Upper lobe of right lung (tissue), 1 donor: ENCODE results near the gene SNRPB. TPM values are rescaled to one million over a fixed set of nuclear protein-coding genes. Genes with fewer than 3 reads are reported as not detected.
"Not testable (repeated sequence)": the region's sequence is repeated elsewhere in the genome, so short reads cannot be mapped to it uniquely, and the experiment has no call there.

ENCODE experiments used
- ATAC-seq: fragments of 200-7000 bp; cut with Tn5 transposase; one replicate; pipeline ENCODE4 v1.9.1; 2020; ENCODE audit warnings: mild to moderate bottlenecking, moderate library complexity
- DNase-seq: peaks from one replicate; pipeline ENCODE4 v3.0.0-alpha.2; 2020
- H3K27ac ChIP-seq: fragments of 200-600 bp; one replicate; pipeline ENCODE4 v1.8.0; 2022
- H3K27me3 ChIP-seq: fragments of 200-600 bp; one replicate; pipeline ENCODE4 v1.8.0; 2022; ENCODE audit warnings: mild to moderate bottlenecking
- H3K36me3 ChIP-seq: fragments of 200-600 bp; one replicate; pipeline ENCODE4 v1.8.0; 2022
- H3K4me1 ChIP-seq: fragments of 200-600 bp; one replicate; pipeline ENCODE4 v1.8.0; 2022
- H3K4me3 ChIP-seq: fragments of 200-600 bp; one replicate; pipeline ENCODE4 v1.8.0; 2022; ENCODE audit warnings: mild to moderate bottlenecking
- H3K9me3 ChIP-seq: fragments of 200-600 bp; one replicate; pipeline ENCODE4 v1.8.0; 2022
- intact Hi-C: fragments of 100-400 bp; cut with DNase I; formaldehyde crosslinking; loops from one replicate; pipeline ENCODE4 v1.11.0; 2022
- total RNA-seq: library from RNA; stranded (reverse); fragmentation: NEBNext Ultra II Directional; extraction: Animal tissue kit (Norgen Biotek cat#: 25700); gene quantifications from one replicate; pipeline ENCODE4 v1.2.1, GENCODE V29; 2021
- TF ChIP-seq, protein P1 (sequence below): fragments of 200-600 bp; IDR thresholded peaks from one replicate; pipeline ENCODE4 v1.8.0; 2022; ENCODE audit warnings: antibody characterized with exemption
- donor health status: DM: no; HTN: yes; CAD: no; lungs with severe emphysema.

Gene SNRPB
- total RNA-seq, 1 donor from 2014 or later = 83.7 TPM

DNA sequence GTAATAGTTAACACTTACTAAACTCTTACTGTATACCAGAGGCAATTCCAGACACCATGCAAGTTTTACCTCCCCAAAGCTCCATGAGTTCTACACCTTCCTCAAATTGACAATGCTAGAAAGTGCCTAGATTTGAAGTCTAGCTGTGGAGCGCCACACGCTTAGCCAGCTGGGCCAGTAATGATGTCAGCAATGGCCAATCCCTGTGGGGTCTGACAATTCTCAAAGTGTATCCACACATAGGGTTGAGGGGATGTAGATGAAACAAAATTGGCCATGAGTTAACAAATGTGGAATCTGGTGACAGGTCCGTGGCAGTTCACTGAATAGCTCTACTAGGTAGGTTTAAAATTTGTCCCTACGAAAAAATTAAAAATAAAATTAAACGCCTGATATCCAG is 36.9 kb upstream of the SNRPB start:
- no peaks in the 10 kb centered on the region for H3K36me3 ChIP-seq
- H3K4me1 ChIP-seq = peaks cover 14% of the 10 kb centered on the region
- peak overlapping the region; percentile 80 for H3K4me3 ChIP-seq
- ATAC-seq = no peak
- DNase-seq = no peak
- intact Hi-C loops = no loop called here
- no peaks in the 10 kb centered on the region for H3K27me3 ChIP-seq
- no peak overlapping the region for H3K27ac ChIP-seq
- H3K9me3 ChIP-seq = no peaks in the 10 kb centered on the region
- TF ChIP-seq, protein P1, sequence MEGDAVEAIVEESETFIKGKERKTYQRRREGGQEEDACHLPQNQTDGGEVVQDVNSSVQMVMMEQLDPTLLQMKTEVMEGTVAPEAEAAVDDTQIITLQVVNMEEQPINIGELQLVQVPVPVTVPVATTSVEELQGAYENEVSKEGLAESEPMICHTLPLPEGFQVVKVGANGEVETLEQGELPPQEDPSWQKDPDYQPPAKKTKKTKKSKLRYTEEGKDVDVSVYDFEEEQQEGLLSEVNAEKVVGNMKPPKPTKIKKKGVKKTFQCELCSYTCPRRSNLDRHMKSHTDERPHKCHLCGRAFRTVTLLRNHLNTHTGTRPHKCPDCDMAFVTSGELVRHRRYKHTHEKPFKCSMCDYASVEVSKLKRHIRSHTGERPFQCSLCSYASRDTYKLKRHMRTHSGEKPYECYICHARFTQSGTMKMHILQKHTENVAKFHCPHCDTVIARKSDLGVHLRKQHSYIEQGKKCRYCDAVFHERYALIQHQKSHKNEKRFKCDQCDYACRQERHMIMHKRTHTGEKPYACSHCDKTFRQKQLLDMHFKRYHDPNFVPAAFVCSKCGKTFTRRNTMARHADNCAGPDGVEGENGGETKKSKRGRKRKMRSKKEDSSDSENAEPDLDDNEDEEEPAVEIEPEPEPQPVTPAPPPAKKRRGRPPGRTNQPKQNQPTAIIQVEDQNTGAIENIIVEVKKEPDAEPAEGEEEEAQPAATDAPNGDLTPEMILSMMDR = no peak

DNA sequence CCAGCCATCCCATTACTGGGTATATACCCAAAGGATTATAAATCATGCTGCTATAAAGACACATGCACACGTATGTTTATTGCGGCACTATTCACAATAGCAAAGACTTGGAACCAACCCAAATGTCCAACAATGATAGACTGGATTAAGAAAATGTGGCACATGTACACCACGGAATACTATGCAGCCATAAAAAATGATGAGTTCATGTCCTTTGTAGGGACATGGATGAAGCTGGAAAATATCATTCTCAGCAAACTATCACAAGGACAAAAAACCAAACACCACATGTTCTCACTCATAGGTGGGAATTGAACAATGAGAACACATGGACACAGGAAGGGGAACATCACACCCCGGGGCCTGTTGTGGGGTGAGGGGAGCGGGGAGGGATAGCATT is 35.8 kb upstream of the SNRPB start:
- H3K36me3 ChIP-seq, H3K27ac ChIP-seq, intact Hi-C loops, H3K27me3 ChIP-seq, H3K9me3 ChIP-seq, H3K4me3 ChIP-seq, DNase-seq, ATAC-seq: not testable (repeated sequence)
- H3K4me1 ChIP-seq = peaks cover 14% of the 10 kb centered on the region

DNA sequence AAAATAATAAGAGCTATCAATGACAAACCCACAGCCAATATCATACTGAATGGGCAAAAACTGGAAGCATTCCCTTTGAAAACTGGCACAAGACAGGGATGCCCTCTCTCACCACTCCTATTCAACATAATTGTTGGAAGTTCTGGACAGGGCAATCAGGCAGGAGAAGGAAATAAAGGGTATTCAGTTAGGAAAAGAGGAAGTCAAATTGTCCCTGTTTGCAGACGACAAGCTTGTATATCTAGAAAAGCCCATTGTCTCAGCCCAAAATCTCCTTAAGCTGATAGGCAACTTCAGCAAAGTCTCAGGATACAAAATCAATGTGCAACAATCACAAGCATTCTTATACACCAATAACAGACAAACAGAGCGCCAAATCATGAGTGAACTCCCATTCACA is 34.2 kb upstream of the SNRPB start:
- H3K27me3 ChIP-seq, DNase-seq, H3K4me3 ChIP-seq, intact Hi-C loops, H3K9me3 ChIP-seq, H3K27ac ChIP-seq, ATAC-seq, H3K36me3 ChIP-seq: not testable (repeated sequence)
- peaks cover 14% of the 10 kb centered on the region for H3K4me1 ChIP-seq

DNA sequence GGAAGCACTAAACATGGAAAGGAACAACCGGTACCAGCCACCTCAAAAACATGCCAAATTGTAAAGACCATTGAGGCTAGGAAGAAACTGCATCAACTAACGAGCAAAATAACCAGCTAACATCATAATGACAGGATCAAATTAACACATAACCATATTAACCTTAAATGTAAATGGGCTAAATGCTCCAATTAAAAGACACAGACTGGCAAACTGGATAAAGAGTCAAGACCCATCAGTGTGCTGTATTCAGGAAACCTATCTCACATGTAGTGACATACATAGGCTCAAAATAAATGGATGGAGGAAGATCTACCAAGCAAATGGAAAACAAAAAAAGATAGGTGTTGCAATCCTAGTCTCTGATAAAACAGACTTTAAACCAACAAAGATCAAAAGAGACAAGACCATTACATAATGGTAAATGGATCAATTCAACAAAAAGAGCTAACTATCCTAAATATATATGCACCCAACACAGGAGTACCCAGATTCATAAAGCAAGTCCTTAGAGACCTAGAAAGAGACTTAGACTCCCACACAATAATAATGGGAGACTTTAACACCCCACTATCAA is 32.3 kb upstream of the SNRPB start:
- peaks cover 23% of the 10 kb centered on the region for H3K36me3 ChIP-seq
- ATAC-seq, H3K4me1 ChIP-seq, H3K27ac ChIP-seq, H3K4me3 ChIP-seq, DNase-seq, H3K9me3 ChIP-seq, H3K27me3 ChIP-seq, intact Hi-C loops: not testable (repeated sequence)

DNA sequence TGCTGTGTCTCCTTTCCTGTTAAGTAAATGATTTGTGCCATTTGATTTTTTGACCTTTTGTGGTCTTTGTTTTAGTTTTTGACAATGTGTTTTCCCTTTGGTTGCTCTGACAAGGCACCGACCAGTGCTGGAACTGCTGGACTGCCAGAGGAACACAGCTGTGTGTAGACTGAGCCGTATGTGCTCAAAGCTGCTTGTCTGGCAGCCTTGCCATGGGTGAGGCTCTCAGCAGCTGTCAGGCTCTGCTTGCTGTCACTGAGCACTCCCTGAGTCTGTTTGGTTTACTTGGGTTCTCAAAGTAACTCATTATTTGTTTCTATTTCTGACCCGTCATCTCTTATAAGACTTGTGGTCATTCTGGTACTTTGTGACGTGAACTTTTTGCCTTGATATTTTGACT is 15.1 kb upstream of the SNRPB start:
- Histone ChIP-seq H3K27me3 (no peaks in the 10 kb centered on the region), H3K36me3 (peaks cover 55% of the 10 kb centered on the region), H3K4me3 (no peak overlapping the region), H3K9me3 (no peaks in the 10 kb centered on the region), H3K4me1 (no peaks in the 10 kb centered on the region), H3K27ac (no peak overlapping the region)
- TF ChIP-seq, protein P1 = no peak
- ATAC-seq (peak; percentile 64), DNase-seq (no peak)
- intact Hi-C loops = no loop called here

DNA sequence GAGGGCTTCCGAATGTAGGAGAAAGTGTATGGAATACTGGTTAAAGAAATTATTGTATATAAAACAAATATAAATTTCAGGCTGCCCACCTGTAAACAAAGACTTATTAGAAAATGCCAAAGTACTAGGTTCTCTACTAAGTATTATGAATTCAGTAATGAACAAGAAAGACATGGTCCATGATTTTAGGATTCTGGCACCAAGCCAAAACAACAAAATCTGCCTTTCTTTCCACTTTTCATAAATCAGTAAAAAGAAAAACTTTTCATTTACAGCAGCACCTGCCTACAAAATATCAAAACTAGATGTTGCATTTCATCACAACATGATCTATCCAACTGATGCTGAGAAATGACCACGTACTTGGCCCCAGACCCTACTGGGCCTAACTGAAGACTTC is 14.5 kb upstream of the SNRPB start:
- no peak overlapping the region for H3K27ac ChIP-seq
- peaks cover 55% of the 10 kb centered on the region for H3K36me3 ChIP-seq
- ATAC-seq = no peak
- no peaks in the 10 kb centered on the region for H3K27me3 ChIP-seq
- intact Hi-C loops = no loop called here
- no peak for DNase-seq
- TF ChIP-seq, protein P1 = no peak
- H3K9me3 ChIP-seq = no peaks in the 10 kb centered on the region
- no peaks in the 10 kb centered on the region for H3K4me1 ChIP-seq
- H3K4me3 ChIP-seq = no peak overlapping the region

DNA sequence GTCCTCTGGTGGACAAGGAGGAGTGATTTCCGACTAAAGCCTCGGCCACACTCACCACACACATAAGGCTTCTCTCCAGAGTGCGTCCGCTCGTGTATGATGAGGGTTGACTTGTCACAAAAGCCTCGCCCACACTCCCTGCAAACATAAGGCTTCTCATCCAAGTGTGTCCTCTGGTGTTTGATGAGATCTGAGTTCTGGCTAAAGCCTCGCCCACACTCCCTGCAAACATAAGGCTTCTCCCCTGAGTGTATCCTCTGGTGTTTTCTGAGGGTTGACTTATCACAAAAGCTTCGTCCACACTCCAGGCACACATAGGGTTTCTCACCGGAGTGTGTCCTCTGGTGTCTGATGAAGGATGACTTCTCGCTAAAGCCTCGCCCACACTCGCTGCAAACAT is 12.9 kb upstream of the SNRPB start:
- TF ChIP-seq, protein P1 = no peak
- no peak overlapping the region for H3K4me3 ChIP-seq
- H3K4me1 ChIP-seq = no peaks in the 10 kb centered on the region
- ATAC-seq = no peak
- intact Hi-C loops = no loop called here
- no peak overlapping the region for H3K27ac ChIP-seq
- DNase-seq = no peak
- no peaks in the 10 kb centered on the region for H3K27me3 ChIP-seq
- peaks cover 45% of the 10 kb centered on the region for H3K36me3 ChIP-seq
- H3K9me3 ChIP-seq = no peaks in the 10 kb centered on the region
